Measurements from ENCODE around the gene ERGIC1.

DNA sequence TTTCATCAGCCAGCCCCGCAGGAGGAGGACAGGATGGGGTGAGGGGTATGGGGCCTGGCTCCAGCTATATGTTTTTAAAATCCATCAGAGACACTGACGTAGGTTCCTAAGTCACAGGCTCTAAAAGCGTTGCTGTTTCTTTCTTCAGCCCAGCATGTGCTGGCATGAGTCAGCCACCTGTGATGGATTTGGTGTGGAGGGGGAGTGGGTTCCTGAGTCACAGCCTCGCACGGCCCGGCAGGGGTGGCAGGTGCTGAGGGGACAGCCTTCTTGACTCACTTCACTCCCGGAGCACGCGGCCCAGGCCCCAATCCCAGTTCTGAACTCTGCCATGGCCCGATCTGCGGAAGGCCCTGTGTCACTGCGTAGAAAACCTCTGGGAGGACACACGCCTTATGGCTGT lies 86.4 kb downstream of the ERGIC1 start:
- TF ChIP-seq, protein P1, sequence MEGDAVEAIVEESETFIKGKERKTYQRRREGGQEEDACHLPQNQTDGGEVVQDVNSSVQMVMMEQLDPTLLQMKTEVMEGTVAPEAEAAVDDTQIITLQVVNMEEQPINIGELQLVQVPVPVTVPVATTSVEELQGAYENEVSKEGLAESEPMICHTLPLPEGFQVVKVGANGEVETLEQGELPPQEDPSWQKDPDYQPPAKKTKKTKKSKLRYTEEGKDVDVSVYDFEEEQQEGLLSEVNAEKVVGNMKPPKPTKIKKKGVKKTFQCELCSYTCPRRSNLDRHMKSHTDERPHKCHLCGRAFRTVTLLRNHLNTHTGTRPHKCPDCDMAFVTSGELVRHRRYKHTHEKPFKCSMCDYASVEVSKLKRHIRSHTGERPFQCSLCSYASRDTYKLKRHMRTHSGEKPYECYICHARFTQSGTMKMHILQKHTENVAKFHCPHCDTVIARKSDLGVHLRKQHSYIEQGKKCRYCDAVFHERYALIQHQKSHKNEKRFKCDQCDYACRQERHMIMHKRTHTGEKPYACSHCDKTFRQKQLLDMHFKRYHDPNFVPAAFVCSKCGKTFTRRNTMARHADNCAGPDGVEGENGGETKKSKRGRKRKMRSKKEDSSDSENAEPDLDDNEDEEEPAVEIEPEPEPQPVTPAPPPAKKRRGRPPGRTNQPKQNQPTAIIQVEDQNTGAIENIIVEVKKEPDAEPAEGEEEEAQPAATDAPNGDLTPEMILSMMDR (IDR thresholded peaks at IDR 0.05), result no peak
- peak in 1 of 2 donors; percentile 59 for TF ChIP-seq POLR2A (IDR thresholded peaks at IDR 0.05)

All from adrenal gland (tissue), 5 donors.